ENCODE data around the gene MYEF2. TPM values are rescaled to one million over a fixed set of nuclear protein-coding genes. Genes with fewer than 3 reads are reported as not detected.

MYEF2 gene
- total RNA-seq, 1 experiment from 2014 or later = 111 TPM

DNA sequence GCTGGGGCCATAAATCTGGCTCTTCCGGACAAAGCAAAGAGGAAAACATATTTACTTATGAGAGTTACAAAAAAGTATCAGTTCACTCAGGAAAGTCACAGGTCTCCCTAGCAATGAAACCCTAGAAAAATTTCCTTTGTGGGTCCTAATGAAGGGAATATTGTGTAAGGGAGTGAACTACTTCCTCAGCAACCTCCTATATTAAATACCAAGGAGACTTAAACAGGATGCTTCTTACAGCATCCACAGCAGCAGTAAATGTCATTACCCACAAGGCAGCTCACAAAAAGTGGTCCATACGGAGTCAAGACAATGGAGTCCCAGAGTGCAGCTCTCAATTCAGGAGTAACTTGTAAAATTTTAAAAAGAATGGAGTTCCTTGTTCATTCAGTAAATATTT, 72.2 kb downstream of the MYEF2 start:
- ChIA-PET POLR2A (no interaction called here), CTCF (interaction anchor here (2.4 kb wide), 1 partner anchor 21 kb away, joined by 13 read pairs; no protein-coding TSS in a partner anchor)
- DNase-seq (ENCODE audit: low spot score) (no peak), ATAC-seq (no peak)
- Mint-ChIP-seq H3K4me3 (no peak overlapping the region), H3K27ac (no peak overlapping the region), H3K36me3 (no peaks in the 10 kb centered on the region), H3K9me3 (no peaks in the 10 kb centered on the region), H3K27me3 (ENCODE audit: low read depth) (no peaks in the 10 kb centered on the region), H3K4me1 (peaks cover 9% of the 10 kb centered on the region)
- no peak for TF ChIP-seq MYBL2 (CRISPR knock-in tag; IDR thresholded peaks at IDR 0.05)
- TF ChIP-seq, protein P1, sequence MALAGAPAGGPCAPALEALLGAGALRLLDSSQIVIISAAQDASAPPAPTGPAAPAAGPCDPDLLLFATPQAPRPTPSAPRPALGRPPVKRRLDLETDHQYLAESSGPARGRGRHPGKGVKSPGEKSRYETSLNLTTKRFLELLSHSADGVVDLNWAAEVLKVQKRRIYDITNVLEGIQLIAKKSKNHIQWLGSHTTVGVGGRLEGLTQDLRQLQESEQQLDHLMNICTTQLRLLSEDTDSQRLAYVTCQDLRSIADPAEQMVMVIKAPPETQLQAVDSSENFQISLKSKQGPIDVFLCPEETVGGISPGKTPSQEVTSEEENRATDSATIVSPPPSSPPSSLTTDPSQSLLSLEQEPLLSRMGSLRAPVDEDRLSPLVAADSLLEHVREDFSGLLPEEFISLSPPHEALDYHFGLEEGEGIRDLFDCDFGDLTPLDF (CRISPR knock-in tag; IDR thresholded peaks at IDR 0.05) = no peak
- no peak for TF ChIP-seq HMGA2 (CRISPR knock-in tag; IDR thresholded peaks at IDR 0.05)
- no peak for TF ChIP-seq ZNF416 (CRISPR knock-in tag; IDR thresholded peaks at IDR 0.05)
- no peak for TF ChIP-seq ARID4B (CRISPR knock-in tag; IDR thresholded peaks at IDR 0.05; ENCODE audit: borderline replicate concordance)
- TF ChIP-seq HMGXB4 (CRISPR knock-in tag; IDR thresholded peaks at IDR 0.05) = no peak
- TF ChIP-seq ATF6 (CRISPR knock-in tag; IDR thresholded peaks at IDR 0.05) = no peak
- no peak for TF ChIP-seq GTF2I (CRISPR knock-in tag; conservative IDR thresholded peaks at IDR 0.05)
- TF ChIP-seq, protein P2, sequence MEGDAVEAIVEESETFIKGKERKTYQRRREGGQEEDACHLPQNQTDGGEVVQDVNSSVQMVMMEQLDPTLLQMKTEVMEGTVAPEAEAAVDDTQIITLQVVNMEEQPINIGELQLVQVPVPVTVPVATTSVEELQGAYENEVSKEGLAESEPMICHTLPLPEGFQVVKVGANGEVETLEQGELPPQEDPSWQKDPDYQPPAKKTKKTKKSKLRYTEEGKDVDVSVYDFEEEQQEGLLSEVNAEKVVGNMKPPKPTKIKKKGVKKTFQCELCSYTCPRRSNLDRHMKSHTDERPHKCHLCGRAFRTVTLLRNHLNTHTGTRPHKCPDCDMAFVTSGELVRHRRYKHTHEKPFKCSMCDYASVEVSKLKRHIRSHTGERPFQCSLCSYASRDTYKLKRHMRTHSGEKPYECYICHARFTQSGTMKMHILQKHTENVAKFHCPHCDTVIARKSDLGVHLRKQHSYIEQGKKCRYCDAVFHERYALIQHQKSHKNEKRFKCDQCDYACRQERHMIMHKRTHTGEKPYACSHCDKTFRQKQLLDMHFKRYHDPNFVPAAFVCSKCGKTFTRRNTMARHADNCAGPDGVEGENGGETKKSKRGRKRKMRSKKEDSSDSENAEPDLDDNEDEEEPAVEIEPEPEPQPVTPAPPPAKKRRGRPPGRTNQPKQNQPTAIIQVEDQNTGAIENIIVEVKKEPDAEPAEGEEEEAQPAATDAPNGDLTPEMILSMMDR (IDR thresholded peaks at IDR 0.05) = no peak
- TF ChIP-seq SMAD4 (CRISPR knock-in tag; IDR thresholded peaks at IDR 0.05) = no peak
- no peak for TF ChIP-seq ATF1 (CRISPR knock-in tag; IDR thresholded peaks at IDR 0.05)
- TF ChIP-seq, protein P3, sequence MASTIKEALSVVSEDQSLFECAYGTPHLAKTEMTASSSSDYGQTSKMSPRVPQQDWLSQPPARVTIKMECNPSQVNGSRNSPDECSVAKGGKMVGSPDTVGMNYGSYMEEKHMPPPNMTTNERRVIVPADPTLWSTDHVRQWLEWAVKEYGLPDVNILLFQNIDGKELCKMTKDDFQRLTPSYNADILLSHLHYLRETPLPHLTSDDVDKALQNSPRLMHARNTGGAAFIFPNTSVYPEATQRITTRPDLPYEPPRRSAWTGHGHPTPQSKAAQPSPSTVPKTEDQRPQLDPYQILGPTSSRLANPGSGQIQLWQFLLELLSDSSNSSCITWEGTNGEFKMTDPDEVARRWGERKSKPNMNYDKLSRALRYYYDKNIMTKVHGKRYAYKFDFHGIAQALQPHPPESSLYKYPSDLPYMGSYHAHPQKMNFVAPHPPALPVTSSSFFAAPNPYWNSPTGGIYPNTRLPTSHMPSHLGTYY (CRISPR knock-in tag; IDR thresholded peaks at IDR 0.05) = no peak
- TF ChIP-seq TEAD4 (CRISPR knock-in tag; IDR thresholded peaks at IDR 0.05) = no peak
- TF ChIP-seq ZNF232 (CRISPR knock-in tag; IDR thresholded peaks at IDR 0.05) = no peak
- no peak for TF ChIP-seq PRRX2 (CRISPR knock-in tag; IDR thresholded peaks at IDR 0.05)
- TF ChIP-seq MAX (CRISPR knock-in tag; IDR thresholded peaks at IDR 0.05) = no peak
- TF ChIP-seq RORB (CRISPR knock-in tag; IDR thresholded peaks at IDR 0.05) = no peak
- no peak for TF ChIP-seq TEAD1 (CRISPR knock-in tag; IDR thresholded peaks at IDR 0.05)
- no peak for TF ChIP-seq ZSCAN18 (CRISPR knock-in tag; IDR thresholded peaks at IDR 0.05)

Data from WTC11 (cell line).